Suppressor macrophage (primary cell): ENCODE measurements around the gene PARD3B.
"Not testable (repeated sequence)": the region's sequence is repeated elsewhere in the genome, so short reads cannot be mapped to it uniquely, and the experiment has no call there.

Experiments used
- DNase-seq, 4 experiments: peaks; one replicate each; pipeline ENCODE4 v3.0.0-alpha.2; 2020 to 2022

PARD3B gene

DNA sequence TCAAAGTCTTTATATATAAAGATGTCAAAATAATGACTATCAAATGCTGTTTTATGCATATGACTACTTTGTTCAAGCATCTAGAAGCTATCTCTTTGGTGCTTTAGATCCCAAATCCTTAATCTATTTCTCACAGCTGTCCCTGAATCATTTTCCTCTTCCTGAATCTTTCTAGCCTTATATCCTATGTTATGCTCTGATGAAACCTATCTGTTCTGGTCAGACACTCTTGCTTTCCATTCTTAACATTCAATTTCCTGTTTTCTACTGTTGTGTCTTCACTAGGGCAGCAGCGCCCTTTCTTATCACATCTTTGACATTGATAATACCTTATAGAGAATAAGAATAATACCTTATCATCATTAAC lies 6.3 kb upstream of the PARD3B start:
- no peak for DNase-seq

DNA sequence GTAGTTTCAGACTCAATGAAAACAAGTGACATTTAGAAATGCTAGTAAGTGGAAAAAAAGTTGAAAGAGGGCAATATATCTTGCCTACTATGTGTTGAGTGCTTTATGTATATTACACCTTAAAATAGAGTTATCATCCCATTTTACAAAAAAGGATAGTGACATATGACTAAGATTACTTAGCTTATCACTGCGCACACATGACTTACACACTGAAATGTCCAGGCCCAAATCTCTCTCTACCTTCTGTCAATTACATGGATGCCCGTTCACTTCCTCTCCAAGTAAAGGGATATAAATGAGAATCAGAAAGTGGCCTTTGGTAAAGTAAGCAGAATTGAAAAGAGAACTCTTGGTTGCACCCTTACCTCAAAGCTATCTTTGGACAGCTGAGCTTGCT lies 3.6 kb upstream of the PARD3B start:
- DNase-seq, result no peak

DNA sequence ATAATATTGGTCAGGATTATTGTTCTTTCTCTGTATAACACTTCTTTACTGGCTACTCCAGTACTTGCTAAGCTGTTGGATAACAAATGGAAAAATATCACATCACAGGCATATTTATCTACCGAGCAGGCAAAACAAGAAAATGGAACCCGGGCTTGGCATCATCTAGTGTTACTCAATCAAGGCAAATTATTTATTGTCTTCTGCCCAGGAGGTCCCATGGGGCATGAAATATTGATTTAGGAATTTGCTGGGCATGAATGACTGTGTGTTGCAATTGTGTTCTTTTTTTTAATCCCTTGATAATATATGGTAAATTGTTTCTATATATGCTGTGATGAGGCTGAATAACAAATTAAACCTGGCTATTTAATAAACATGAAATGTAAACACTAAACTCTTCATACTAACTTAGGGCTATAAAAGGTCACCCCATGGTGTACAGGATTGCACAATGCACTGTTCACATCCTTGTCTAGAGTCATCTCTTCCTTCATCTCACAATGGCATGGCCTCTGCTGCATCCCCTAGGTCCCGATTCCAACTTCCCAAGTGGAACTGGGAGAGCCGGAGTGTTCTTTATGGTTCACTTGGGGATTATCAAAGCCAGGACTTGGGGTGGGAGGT lies 2.2 kb upstream of the PARD3B start:
- DNase-seq, result no peak

DNA sequence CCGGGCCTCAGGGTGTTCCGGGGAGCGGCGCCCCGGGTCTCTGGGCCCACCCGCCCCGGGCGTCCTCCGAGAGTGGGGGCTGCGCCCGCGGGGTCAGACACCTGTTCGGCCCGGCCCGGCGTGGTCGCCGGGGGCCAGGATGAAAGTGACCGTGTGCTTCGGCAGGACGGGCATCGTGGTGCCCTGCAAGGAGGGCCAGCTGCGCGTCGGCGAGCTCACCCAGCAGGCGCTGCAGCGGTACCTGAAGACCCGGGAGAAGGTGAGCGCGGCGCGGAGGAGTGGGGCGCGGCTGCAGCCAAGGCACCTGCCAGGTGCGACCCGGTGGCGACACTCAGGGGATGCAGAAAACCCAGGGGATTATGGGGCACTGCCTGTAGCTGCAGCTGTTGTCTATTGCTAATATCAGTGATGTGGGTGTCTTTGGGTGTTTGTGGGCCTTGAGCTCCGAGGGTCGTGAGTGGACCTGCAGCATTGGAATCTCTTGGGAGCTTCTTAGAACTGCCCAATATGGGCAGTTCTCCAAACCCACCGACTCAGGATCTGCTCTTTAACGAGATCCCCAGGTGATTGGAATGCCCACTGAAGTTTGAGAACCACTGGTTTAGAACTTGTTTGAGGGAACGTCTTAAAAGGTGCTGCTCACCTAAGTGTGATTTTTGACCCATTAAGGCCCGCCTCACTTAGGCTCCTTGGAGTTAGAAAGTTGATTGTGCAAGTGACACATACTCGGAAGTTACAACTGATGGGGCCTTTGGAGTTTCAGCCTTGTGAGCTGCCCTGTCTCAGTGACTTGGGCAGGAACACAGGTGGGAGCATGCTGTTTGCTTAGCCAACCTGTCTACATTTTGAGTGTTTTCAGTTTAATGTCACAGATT lies 823 bp downstream of the PARD3B start:
- peak in 1 of 4 experiments; percentile 5 for DNase-seq

DNA sequence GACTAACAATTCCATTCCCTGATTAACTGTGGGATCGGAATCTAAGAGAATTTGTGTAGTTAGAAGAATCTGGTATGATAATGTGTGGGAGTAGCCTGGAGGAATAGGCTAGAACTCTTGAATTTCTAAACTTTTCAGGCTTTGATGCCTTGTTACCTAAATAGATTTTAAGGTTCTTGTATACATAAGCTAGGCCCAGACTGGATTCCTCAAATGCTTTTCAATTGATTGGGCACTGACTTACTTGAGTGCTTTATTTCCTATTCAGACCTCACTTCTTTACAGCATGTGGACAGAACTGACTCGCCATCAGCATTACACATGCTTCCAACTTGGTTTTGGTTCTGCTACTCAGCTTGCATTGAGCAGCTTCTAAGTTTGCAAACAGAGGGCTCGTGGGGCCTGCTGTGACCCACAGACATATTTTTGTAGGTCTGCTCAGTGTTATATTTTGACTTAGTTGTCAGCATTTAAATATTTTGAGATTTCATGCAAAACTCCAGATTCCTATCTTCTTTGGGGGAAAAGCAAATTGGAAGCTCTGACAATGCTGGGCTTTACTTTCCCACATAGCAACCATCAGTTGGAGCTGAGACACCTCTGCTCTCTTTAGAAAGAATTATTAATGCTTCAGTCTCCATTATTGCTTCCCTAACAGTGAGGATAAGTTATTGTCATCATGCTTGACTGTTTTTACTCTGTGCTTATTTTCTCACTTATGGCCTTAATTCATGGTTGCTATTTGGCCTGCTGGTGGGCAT lies 5.7 kb downstream of the PARD3B start:
- no peak for DNase-seq

DNA sequence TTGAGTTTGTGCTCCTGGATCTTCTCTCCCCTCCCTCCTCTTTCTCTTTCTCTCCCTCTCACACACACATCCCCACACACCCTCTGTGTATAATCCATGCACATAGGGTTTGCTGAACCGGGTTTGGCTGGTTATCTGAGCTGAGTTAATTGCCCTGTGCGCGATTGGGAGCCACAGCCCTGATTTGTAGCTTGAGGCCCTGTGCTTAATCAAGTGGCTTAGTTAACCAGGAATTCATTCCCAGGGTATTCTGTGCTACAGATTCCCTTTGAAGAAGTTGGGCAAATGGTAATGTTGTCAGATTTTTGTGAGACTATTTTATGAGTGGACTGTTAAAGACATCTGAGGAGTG lies 6.2 kb downstream of the PARD3B start:
- DNase-seq, result no peak

DNA sequence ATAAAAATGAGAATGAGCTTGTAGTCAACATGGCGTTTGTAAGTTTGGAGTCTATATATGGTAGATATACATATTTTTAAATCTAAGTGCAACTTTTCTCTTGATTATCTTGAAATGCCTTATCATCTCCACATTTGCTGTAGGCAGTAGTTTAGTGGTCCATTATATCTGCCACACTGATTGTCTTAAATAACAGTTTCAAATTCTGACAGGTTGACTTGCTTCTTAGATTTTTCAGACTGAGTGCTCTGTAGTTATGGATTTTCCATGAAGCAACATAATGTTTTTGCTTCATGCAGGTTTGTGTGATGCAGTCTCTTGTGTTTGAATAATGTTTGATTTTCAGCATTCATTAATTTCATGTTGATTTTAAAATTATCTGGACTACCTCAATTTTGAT lies 12.3 kb downstream of the PARD3B start:
- no peak for DNase-seq

DNA sequence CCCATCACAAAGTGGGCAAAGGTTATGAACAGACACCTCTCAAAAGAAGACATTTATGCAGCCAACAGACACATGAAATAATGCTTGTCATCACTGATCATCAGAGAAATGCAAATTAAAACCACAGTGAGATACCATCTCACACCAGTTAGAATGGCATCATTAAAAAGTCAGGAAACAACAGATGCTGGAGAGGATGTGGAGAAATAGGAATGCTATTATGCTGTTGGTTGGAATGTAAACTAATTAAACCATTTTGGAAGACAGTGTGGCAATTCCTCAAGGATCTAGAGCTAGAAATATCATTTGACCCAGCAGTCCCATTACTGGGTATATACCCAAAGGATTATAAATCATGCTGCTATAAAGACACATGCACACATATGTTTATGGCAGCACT lies 14.1 kb downstream of the PARD3B start:
- not testable (repeated sequence) for DNase-seq

DNA sequence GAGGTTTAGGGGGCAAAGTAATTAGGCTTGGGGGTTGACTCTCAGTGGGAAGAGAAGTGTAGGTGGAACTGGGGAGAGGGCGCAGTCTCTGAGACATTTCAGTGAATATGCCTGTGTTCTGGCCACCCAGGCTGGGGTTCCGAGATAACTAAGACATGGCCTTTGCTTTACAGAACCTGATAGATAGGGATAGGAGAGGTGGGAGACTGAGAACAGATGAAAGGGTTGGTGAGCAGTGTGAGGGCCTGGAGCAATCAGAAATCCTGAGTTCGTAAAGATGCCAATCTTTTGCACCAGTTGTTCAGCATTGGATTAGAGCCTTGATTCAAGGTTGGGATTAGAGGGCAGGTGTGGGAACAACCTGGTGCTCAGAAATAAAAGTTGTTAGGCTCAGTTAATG lies 15.6 kb downstream of the PARD3B start:
- no peak for DNase-seq

DNA sequence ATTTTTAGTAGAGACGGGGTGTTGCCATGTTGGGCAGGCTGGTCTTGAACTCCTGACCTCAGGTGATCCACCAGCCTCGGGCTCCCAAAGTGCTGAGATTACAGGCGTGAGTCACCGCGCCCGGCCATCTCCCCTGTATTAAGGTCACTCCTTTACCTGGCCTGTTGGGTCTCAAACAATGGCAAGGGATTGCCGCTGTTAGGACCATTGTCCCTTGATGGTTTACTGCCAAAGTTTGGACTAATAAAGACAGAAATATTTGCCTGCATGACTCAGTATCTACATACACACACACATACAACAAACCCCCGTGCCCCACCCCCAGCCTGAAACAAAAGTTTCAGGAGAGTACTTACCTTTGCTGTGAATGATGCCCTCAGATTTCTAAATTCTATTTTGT lies 16.5 kb downstream of the PARD3B start:
- no peak for DNase-seq

DNA sequence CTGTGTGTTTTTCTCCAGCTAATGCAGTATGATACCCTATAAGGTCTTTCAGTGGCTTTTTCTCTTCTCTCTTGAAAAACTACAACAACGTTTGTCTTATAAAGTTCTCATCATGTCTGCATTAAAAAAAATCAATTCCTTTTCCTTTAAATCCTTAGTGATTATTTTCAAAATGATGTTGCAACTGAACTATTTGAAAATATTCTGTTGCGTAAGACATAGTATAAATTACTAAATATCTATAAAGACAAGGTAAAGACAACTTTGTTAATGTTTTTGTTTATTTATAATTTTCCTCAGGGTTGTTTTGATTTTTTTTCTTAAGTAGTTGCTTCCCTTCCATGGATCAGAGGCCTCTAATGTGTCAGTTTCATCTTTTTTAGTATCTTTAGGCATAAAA lies 21.2 kb downstream of the PARD3B start:
- no peak for DNase-seq

DNA sequence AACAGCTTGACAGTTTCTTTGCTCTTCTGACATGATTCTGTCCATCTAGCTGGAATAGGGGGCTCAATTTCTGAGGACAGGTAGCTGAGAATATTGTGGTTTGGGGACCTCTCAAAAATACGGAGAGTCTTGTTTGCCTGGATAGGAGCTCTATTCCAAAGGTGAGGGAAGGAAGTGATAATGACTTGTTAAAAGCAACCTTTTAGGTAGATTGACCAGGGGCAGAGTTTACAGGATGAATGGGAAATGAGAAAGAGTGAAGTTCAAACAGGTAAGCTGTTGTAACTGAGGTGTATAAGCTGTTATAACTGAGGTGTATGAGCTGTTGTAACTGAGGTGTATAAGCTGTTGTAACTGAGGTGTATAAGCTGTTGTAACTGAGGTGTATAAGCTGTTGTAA lies 25.1 kb downstream of the PARD3B start:
- no peak for DNase-seq

DNA sequence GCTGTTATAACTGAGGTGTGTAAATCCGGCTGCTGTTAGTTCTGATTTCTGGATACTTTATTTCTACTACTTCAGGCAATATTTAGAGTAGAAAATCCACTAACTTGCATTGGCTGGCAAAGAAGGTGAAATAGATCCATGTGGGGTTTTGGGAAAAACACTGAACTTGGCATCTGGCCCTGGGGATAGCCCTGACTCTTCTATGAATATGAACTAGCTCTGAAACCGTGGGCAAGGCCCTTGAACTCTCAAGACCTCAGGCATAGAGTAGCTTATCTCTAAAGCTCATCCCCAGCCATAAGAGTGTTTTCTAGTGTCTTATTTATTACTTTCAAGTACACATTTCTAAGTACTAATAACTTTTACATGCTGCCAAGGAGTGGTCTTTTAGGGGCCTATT lies 25.8 kb downstream of the PARD3B start:
- no peak for DNase-seq

DNA sequence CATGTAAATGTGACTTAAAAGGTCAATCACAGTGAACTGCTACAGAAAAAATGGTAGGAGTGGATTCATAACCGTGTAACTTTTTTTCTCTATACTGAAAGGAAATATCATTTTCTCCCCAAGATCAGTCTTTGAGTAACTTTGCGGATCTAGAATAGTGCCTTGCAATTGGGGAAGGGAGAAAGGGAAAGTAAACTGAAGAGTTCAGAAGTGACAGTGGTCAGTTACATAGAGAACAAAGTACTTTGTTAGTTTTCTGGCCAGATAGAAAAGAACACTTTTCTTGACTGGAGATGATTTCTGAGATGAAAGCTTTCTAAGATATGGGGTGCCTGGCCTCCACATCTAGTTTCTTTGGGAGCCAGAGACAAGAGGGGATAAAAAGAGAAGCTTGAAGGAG lies 26.6 kb downstream of the PARD3B start:
- no peak for DNase-seq

DNA sequence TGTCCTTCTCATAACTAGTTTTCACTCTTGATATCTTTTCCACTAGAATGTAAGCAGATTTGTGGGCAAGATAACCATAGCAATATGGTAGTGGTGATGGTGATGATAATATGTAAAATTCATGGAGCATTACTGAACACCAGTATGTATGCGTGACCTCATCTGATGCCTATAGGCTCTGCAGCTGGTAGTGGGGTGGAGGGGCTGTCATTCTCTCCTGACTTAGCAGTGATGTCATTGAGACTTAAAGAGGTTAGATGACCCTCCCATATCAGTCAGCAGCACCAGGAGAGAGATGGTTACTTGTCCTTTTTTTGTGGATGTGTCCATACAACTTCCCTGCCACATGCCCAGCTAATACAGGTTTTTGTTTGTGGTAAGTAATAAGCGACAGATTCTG lies 27.9 kb downstream of the PARD3B start:
- no peak for DNase-seq

DNA sequence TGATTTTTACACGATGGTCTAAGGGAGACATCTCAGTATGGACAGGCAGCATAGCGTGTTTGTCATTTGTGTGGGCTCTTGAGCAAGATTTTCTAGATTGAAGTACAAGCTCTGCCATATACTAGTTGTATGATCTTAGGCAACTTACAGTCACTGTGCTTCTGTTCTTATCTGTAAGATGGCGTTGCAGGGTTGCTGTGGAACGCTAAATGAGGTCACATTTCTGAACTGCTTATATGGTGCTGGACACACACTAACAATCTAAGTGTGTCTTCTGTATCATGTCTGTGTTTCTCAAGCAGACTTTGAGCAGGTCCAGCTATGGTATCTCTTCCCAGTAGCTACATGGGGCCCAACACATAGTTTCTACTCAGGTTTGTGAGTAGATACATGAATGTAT lies 29.2 kb downstream of the PARD3B start:
- no peak for DNase-seq

DNA sequence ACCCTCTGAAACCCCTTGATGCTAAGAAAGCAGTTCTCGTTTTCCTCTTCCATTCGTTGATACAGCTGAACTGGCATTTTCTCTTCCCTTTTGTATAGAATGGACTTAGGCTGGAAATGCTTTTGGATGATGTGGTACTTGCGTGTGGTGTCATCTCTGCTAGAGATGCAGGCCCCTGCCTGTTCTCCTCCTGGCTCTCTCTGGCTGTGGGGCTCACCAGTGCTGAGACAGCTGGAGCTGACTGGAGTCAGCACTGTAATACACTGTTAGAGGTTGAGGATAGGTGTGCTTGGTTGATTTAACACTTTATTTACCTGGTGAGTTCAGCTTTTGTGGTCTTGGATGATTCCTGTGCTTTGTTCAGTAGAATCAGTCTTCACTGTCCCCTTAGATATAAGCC lies 30.2 kb downstream of the PARD3B start:
- no peak for DNase-seq

DNA sequence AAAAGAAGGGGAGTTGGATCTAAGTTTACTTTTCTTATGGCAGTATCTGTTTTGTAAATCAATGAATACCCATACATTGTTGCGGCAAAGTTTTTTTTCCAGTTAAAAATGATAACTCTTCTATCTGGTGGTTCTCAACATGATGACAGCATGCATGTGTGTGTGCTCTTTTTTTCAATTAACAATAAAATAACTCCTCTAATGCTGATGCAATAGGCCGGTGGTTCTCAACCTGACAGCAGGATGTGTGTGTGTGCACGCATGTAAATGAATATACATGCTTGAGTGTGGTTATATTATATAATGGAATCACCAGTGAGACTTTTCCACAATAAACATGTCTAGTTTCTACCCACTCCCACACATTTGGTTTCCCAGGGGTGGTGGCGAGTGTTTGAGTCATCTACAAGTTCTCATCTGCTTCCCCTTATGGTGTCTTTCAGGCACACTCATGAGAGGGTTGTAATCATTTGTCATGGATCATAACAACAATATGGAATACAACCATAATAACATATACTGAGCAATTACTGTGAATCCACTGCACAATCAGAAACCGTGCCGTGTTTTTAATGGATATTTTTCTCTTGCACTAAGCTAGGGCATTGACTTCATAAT lies 31.2 kb downstream of the PARD3B start:
- DNase-seq, result peak; percentile 17 to 46 (median 20)

DNA sequence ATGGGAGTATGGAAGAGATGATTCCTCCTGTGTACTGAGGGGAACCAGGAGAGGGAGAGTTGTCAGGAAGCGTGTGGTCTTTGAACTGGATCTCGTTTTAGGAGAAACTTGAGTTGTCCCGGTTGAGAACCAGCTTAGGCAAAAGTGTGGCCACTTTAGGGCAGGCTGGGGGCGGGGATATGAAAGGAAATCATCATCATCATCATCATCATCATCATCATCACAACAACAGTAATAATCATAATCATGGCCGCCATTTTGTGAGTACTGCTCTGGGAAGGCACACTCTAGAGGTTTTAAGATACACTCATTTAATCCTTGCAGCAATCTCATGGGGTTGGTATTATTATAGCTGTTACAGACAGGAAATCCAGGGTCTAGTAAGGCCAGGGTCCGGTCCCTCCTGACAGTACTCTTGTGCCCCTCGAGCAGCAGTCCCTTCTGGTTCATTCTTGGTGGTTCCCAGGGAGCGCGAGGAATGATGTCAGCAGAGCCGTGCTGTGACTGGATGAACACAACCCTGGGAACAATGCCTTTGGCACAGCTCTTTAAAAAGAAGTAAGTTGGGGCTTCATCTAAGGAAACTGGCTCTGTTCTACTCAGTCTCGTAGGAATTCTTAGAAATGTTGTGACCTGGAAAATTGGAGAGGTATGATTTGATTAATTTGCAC lies 33.8 kb downstream of the PARD3B start:
- DNase-seq, result no peak

DNA sequence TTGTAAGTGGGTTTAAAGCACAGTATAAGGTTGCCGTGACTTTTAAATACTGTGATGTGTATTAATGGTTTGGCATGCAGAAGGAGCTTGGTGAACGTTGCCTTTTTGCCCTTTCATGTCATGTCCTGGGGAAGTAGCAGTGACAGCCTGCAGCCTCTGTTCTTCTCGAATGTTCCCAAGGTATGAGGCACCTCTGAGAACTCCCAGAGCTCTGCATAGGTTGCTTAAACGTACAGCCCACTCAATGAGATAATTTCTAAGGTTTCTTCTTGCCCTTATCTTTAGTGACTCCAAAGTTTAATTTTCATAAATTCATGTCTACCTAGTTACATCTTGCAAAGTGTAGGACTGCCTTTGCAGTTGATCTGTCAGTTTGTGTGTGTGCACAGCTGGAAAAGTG lies 36.7 kb downstream of the PARD3B start:
- no peak for DNase-seq

DNA sequence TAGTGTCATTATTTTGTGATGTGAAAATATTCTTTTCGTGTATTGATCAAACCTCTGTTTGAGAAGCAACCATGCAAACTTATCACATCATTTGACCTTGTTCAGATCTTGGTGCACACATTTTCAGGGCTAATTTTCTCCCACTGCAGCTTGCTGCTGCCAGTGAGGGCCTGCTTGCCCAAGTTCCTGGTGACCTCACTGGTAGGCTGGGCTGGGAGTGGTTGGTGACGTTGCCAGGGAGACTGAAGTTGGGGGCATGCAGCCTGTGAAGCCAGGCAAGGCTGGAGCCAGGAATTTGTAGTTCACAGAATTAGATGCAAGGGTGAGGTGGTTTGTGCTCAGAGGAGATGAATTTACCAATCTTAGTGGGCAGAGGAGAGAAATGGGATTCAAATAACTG lies 38.5 kb downstream of the PARD3B start:
- no peak for DNase-seq

DNA sequence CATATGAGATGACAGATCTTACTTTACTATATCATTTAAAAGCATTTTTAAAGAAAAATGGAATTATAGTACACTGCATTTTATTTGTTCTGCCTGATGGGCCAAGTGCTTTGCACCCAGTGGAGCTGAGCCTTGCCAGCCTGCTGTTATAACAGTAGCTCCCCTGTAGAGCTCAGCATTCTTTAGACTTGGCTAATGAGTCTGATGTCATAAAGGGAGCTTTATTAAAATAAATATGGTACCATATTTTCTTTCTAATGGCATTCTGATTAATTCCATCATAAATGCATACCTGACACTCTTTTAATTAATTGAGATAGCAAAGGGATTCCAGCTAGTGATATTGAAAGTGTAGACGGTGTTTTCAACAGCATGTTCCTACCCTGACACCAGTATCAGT lies 40.7 kb downstream of the PARD3B start:
- DNase-seq, result no peak
